ENCODE data around the gene XPO4. TPM values are rescaled to one million over a fixed set of nuclear protein-coding genes. Genes with fewer than 3 reads are reported as not detected.

The XPO4 gene
- total RNA-seq, 4 donors from 2014 or later, result 17.1 to 24.9 (median 18.6) TPM

DNA sequence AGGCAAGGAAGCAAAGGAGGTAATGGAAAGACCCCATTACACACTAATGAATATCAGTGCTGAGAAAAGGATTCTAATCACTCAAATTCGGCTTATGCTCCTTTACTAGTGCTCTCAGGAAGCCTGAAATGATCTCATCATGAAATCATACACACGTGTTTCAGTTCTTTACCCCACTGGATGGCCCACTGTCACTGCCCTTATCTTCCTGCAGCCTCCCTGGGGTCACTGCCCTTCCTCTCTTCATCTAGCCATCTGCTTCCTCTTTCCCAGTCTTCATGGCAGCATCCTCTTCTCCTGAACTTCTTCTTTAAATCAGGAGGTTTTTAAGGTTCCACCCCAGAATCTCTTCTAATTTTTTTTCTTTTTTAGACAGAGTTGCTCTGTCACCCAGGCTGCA, 100.8 kb downstream of the XPO4 start:
- 46 to 65% methylated on average over 2 of the region's 2 CpGs for WGBS, 2 donors (ENCODE audit: low coverage in 1 of 2)
- no peak for ATAC-seq
- Histone ChIP-seq H3K27ac (no peak overlapping the region), H3K36me3 (peaks cover 0 to 30% of the 10 kb centered on the region in 2 donors), H3K9me3 (no peaks in the 10 kb centered on the region), H3K27me3 (no peaks in the 10 kb centered on the region), H3K4me3 (no peak overlapping the region), H3K4me1 (peaks cover 0 to 10% (median 3%) of the 10 kb centered on the region in 3 donors)
- TF ChIP-seq, protein P1, sequence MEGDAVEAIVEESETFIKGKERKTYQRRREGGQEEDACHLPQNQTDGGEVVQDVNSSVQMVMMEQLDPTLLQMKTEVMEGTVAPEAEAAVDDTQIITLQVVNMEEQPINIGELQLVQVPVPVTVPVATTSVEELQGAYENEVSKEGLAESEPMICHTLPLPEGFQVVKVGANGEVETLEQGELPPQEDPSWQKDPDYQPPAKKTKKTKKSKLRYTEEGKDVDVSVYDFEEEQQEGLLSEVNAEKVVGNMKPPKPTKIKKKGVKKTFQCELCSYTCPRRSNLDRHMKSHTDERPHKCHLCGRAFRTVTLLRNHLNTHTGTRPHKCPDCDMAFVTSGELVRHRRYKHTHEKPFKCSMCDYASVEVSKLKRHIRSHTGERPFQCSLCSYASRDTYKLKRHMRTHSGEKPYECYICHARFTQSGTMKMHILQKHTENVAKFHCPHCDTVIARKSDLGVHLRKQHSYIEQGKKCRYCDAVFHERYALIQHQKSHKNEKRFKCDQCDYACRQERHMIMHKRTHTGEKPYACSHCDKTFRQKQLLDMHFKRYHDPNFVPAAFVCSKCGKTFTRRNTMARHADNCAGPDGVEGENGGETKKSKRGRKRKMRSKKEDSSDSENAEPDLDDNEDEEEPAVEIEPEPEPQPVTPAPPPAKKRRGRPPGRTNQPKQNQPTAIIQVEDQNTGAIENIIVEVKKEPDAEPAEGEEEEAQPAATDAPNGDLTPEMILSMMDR (IDR thresholded peaks at IDR 0.05), result no peak
- TF ChIP-seq POLR2A (IDR thresholded peaks at IDR 0.05) (no peak), POLR2AphosphoS5 (IDR thresholded peaks at IDR 0.05) (no peak), EP300 (IDR thresholded peaks at IDR 0.05) (no peak)

DNA sequence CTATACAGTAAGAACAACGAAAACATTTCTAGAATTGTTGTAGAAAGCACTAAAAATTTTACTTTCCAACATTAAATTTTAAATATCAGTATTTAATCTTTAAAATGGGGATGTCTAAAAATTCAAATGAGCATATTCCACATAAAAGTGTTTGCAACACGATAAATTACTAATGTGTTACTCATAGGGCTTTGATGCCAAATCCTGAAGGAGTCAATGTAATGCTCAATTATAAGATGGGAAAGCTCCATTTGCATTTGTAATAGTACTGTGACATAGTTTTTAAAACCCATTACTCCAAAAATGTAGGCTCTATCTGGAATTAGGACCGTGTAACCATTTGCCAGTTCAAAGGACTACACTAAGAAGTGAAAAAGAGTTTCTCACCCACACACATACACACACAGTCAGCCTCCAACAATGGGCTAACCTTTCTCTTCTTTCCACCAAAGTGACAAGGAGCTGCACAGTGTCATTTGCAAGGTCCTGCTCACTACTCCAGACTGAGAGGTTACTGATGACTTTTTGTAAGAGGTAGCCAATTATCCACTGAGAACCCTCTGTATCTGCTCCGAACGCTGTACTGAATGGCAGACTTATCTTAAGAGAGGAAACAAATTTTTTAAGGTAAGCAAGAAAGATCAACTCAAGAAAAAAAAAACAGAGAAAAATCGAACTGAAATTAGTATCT, 102.7 kb downstream of the XPO4 start:
- no peak overlapping the region for H3K4me3 ChIP-seq
- TF ChIP-seq POLR2AphosphoS5 (IDR thresholded peaks at IDR 0.05) (no peak), POLR2A (IDR thresholded peaks at IDR 0.05) (no peak), EP300 (IDR thresholded peaks at IDR 0.05) (no peak)
- TF ChIP-seq, protein P1 (IDR thresholded peaks at IDR 0.05), result no peak
- peaks cover 0 to 12% (median 3%) of the 10 kb centered on the region in 3 donors for H3K4me1 ChIP-seq
- WGBS, 2 donors (ENCODE audit: low coverage in 1 of 2), result 65 to 79% methylated on average over 5 to 6 of the region's 6 CpGs
- no peak for ATAC-seq
- no peaks in the 10 kb centered on the region for H3K27me3 ChIP-seq
- H3K36me3 ChIP-seq, result peaks cover 0 to 36% of the 10 kb centered on the region in 2 donors
- no peak overlapping the region for H3K27ac ChIP-seq
- no peaks in the 10 kb centered on the region for H3K9me3 ChIP-seq

DNA sequence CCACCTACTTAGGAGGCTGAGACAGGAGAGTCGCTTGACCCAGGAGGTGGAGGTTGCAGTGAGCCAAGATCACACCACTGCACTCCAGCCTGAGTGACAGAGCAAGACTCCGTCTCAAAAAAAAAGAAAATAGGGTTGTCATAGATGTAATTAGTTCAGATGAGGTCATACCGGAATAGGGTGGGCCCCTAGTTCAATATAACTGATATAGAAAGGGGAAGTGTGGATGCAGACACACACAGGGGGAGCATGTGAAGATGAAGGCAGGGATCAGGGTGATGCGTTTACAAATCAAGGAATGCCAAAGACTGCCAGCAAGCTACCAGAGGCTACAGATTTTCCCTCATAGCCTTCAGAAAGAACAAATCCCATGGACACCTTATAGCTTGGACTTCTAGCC, 104.5 kb downstream of the XPO4 start:
- peaks cover 0 to 55% of the 10 kb centered on the region in 2 donors for H3K36me3 ChIP-seq

DNA sequence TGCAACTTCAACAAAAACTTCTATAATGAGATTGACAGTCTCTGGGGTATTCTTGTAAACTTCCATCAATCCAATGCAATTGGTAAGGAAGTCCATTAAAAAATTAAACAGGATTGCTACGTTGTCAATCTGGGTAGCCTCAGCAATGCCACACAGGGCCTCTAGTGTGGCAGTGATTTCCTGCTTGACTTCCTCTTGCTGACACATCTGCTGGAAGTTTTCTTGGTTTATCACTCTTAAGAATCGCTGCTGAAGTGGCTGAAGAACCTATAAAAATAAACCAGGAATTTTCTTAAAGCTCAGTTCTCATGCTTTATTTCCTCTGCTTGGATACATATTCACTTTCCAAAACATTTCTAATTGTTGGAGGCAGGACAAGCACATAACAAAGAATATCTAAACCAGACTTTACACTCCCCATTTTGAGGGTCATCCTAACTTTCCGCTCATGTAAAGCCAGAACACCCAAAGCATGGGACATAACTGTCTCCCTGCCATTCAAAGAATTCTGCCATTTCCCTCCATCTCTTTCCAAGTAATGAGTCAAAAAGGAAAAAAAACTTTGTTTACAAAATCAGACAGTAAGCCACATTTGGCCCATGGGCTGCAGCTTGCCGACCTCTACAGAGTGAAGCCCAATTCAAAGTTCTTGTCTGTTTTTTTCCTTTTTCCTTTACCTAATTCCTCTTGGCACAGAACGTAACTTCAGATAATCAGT, 105.6 kb downstream of the XPO4 start:
- peaks cover 0 to 61% of the 10 kb centered on the region in 2 donors for H3K36me3 ChIP-seq
- no peak for ATAC-seq

More for the DNA sequence above, 104.5 kb downstream of the XPO4 start:
- TF ChIP-seq POLR2AphosphoS5 (IDR thresholded peaks at IDR 0.05) (no peak), EP300 (IDR thresholded peaks at IDR 0.05) (no peak), POLR2A (IDR thresholded peaks at IDR 0.05) (no peak)
- TF ChIP-seq, protein P1 (IDR thresholded peaks at IDR 0.05), result no peak
- Histone ChIP-seq H3K4me3 (no peak overlapping the region), H3K4me1 (peaks cover 0 to 12% (median 3%) of the 10 kb centered on the region in 3 donors), H3K27ac (peak overlapping the region in 1 of 4 donors; percentile 15), H3K9me3 (no peaks in the 10 kb centered on the region), H3K27me3 (no peaks in the 10 kb centered on the region)
- no peak for ATAC-seq
- WGBS, 2 donors (ENCODE audit: low coverage in 1 of 2), result 55 to 89% methylated on average over 3 to 4 of the region's 4 CpGs

More for the DNA sequence above, 105.6 kb downstream of the XPO4 start:
- peak overlapping the region in 3 of 4 donors; percentile 12 to 18 (median 15) for H3K27ac ChIP-seq
- H3K27me3 ChIP-seq, result no peaks in the 10 kb centered on the region
- H3K4me1 ChIP-seq, result peaks cover 0 to 12% (median 3%) of the 10 kb centered on the region in 3 donors
- WGBS, 2 donors (ENCODE audit: low coverage in 1 of 2), result 29% methylated on average over 4 to 5 of the region's 5 CpGs
- H3K9me3 ChIP-seq, result no peaks in the 10 kb centered on the region
- no peak overlapping the region for H3K4me3 ChIP-seq
- TF ChIP-seq EP300 (IDR thresholded peaks at IDR 0.05), result no peak
- TF ChIP-seq POLR2AphosphoS5 (IDR thresholded peaks at IDR 0.05), result no peak
- TF ChIP-seq POLR2A (IDR thresholded peaks at IDR 0.05), result no peak
- TF ChIP-seq, protein P1 (IDR thresholded peaks at IDR 0.05), result no peak

Measured in gastroesophageal sphincter (tissue), 4 donors.